Omental fat pad (tissue), 4 donors: ENCODE data around the gene SMYD1. TPM values are rescaled to one million over a fixed set of nuclear protein-coding genes. Genes with fewer than 3 reads are reported as not detected.
"Not testable (repeated sequence)": the region's sequence is repeated elsewhere in the genome, so short reads cannot be mapped to it uniquely, and the experiment has no call there.

ENCODE experiments used
- ATAC-seq: fragments of 150-250 bp; one replicate; pipeline ENCODE4 v1.9.1; 2016; ENCODE audit warnings: mild to moderate bottlenecking, moderate library complexity; ENCODE audit not compliant: low FRiP score
- DNase-seq: peaks from one replicate; pipeline ENCODE4 v3.0.0-alpha.2; 2019; ENCODE audit warnings: low spot score
- total RNA-seq, 4 donors: library from RNA; depleted of rRNA; stranded (reverse); fragments of >200 nt; gene quantifications; one replicate each; pipeline ENCODE4 v1.1.0, GENCODE V29; 2016
- TF ChIP-seq, protein P1 (sequence below), 3 donors: fragments of 450-650 bp; IDR thresholded peaks; one replicate each; pipeline ENCODE4 v1.5.1; 2016 to 2017; ENCODE audit warnings: antibody characterized with exemption in 3 of 3, mild to moderate bottlenecking in 3 of 3, moderate library complexity in 2 of 3

The SMYD1 gene
- total RNA-seq, 4 donors from 2014 or later, result not detected

DNA sequence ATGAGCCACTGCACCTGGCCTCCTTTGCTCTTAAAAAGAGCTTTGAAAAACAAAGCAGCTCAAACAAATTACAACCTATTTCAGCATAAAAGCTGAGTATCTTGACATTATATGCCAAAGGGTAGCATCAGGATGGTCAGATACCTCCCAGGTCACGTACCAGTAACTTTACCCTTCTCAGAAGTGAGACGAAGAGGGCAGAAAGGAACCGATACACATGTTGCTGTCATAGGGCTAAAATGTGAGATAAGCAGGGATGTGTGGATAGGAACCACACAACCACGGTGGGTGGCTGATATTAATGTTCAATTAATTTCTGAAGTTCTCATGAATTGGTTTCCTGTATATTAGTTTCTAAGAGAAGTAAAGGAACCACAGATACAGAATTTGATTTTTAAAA is 38.7 kb upstream of the SMYD1 start:
- TF ChIP-seq, protein P1, sequence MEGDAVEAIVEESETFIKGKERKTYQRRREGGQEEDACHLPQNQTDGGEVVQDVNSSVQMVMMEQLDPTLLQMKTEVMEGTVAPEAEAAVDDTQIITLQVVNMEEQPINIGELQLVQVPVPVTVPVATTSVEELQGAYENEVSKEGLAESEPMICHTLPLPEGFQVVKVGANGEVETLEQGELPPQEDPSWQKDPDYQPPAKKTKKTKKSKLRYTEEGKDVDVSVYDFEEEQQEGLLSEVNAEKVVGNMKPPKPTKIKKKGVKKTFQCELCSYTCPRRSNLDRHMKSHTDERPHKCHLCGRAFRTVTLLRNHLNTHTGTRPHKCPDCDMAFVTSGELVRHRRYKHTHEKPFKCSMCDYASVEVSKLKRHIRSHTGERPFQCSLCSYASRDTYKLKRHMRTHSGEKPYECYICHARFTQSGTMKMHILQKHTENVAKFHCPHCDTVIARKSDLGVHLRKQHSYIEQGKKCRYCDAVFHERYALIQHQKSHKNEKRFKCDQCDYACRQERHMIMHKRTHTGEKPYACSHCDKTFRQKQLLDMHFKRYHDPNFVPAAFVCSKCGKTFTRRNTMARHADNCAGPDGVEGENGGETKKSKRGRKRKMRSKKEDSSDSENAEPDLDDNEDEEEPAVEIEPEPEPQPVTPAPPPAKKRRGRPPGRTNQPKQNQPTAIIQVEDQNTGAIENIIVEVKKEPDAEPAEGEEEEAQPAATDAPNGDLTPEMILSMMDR (IDR thresholded peaks at IDR 0.05), result no peak
- DNase-seq (no peak), ATAC-seq (no peak)

DNA sequence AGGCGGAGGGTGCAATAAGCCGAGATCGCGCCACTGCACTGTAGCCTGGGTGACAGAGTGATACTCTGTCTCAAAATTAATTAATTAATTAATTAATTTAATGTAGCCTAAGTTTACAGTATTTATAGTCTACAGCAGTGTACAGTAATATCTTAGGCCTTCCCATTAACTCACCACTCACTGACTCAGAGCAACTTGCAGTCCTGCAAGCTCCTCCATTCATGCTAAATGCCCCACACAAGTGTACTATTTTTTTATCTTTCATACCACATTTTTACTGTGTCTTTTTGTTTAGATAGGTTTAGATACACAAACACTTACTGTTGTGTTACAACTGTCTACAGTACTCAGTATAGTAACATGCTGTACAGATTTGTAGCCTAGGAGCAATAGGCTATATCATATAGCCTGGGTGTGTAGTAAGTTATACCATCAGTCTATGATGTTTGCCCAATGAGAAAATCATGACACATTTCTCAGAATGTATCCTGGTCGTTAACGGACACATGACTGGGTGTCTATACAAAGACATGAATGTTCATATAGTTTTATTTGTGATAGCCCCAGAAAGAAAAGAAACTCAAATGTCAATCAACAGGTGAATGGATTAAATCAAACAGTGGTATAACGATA is 35.4 kb upstream of the SMYD1 start:
- ATAC-seq, result no peak
- TF ChIP-seq, protein P1 (IDR thresholded peaks at IDR 0.05), result no peak

DNA sequence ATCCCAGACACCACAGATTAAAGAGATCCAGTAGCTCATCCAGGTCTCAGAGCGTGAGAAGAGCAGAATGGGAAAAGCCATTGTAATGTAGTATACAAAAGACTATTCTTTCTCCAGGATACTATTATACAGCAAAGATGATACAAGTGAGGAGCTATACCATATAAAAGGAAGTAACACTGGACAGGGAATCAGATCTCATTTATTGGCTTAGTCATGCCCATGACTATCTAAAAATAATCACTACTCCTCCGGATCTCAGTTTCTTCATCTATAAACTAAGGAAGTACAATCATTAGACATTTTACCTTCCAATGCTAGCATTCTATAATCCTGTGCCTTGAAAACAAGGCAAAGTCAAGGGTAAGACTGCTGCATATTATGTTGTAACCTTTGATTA is 31.4 kb upstream of the SMYD1 start:
- DNase-seq, result no peak
- ATAC-seq, result no peak
- TF ChIP-seq, protein P1 (IDR thresholded peaks at IDR 0.05), result no peak

More for the DNA sequence above, 35.4 kb upstream of the SMYD1 start:
- DNase-seq, result no peak

DNA sequence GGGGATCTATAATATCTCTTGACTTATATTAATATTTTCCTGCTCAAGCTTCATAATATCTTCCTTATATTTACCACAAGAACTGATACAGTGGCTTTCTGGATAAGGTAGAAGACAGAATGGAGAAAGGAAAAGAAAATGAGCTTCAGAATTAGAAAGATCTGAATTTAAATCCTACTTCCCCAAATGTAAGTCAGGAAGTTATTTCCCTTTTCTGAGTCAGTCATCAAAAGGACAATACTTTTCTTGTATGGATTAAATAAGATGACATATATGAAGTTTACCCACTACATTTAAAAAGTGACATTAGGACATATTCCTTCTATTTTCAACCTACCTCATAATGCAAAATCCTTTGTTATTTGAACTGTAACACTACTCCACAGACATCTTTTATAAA is 31.0 kb upstream of the SMYD1 start:
- no peak for DNase-seq
- TF ChIP-seq, protein P1 (IDR thresholded peaks at IDR 0.05), result no peak
- ATAC-seq, result no peak

DNA sequence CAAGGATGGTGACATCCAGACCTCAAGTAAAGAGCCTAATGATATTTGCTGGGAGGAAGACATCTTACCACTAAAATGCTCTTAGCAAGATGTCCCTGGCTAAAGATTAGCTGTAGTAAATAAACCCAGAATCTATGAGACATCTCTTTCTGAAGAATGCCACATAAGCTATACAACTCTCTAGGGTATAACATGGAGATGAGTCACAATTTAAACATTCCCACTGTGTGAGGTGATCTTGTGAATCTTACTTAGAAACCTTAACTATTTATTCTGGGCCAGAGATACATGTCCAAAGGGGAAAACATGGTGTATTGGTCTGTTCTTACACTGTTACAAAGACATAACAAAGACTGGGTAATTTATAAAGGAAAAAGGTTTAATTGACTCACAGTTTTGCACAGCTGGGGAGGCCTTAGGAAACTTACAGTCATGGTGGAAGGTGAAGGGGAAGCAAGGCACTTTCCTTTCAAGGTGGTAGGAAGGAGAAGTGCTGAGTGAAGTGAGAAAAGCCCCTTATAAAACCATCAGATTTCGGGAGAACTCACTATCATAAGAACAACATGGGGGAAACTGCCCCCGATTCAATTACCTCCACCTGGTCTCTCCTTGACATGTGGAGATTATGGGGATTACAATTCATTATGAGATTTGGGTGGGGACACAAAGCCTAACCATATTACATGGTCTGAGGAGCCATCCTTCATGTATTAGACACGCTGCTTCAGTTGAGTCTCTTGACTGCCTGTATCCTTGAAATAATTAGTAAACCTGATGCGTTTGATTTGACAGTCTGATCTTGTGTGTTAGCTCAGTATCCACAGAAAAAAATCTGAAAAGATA is 29.1 kb upstream of the SMYD1 start:
- TF ChIP-seq, protein P1 (IDR thresholded peaks at IDR 0.05), result no peak
- no peak for ATAC-seq

DNA sequence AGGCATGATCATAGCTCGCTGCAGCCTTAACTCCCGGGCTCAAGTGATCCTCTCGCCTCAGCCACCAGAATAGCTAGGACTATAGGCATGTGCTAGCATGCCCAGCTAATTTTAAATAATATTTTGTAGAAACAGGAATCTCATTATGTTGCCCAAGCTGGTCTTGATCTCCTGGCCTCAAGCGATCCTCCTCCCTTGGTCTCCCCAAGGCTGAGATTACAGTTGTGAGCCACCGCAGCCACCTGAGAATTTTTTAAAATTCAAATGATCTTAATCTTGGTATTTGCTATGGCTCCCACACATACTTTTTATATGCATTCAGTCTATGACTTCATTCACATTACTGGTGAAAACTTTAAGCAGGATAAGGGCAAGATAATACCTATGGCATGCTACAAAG is 25.1 kb upstream of the SMYD1 start:
- ATAC-seq (no peak), DNase-seq (no peak)
- TF ChIP-seq, protein P1 (IDR thresholded peaks at IDR 0.05), result no peak

More for the DNA sequence above, 29.1 kb upstream of the SMYD1 start:
- DNase-seq, result no peak

DNA sequence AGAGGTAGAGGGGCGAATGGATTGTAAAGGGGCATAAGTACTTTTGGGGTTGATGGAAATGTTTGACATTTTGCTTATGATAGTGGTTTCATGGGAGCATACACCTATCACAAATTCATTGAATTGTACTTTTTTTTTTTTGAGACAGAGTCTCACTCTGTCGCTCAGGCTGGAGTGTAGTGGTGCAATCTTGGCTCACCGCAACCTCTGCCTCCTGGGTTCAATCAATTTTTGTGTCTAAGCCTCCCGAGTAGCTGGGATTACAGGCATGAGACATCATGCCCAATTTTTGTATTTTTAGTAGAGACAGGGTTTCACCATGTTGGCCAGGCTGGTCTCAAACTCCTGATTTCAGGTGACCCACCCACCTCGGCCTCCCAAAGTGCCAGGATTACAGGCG is 22.1 kb upstream of the SMYD1 start:
- ATAC-seq, DNase-seq: not testable (repeated sequence)
